GM18868 (cell line): Measurements from ENCODE around the gene ACSM2A.
"Not testable (repeated sequence)": the region's sequence is repeated elsewhere in the genome, so short reads cannot be mapped to it uniquely, and the experiment has no call there.

Source experiments
- ATAC-seq: cut with Tn5 transposase; IDR thresholded peaks from one replicate; pipeline ENCODE4 v1.9.1; 2021; ENCODE audit warnings: mild to moderate bottlenecking, moderate library complexity; ENCODE audit not compliant: unreplicated experiment

The ACSM2A gene

DNA sequence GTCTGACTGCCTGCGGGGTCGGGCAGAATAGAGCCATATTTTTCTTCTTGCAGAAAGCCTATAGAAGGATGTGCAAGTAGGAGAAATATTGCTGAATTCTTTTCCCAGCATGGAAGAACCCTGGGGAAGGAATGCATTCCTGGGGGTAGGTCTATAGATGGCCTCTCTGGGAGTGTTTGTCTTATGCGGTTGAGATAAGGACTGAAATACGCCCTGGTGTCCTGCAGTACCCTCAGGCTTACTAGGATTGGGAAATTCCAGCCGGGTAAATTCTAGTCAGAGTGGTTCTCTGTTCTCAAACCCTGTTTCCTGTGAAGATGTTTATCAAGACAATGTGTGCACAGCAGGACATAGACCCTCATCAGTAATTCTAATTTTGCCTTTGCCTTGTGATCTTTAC, 2.3 kb downstream of the ACSM2A start:
- not testable (repeated sequence) for ATAC-seq

DNA sequence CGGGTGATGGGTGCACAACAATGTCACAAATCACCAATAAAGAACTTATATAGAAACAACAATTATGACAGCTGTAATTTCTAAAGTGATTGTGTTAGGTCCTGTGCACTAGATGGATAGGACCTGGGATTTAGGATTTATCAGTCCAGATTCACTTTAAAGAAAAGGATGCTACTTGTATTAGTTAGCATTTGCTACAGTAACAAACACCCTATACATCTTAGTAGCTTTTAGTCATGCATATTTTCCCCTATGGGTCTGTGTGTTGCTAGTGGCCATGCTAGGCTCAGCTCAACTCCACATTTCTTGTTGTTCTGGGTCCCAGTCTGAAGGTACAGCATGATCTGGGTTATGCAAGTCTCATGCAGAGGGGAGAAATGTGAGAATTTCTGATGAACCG, 7.9 kb downstream of the ACSM2A start:
- ATAC-seq: not testable (repeated sequence)

DNA sequence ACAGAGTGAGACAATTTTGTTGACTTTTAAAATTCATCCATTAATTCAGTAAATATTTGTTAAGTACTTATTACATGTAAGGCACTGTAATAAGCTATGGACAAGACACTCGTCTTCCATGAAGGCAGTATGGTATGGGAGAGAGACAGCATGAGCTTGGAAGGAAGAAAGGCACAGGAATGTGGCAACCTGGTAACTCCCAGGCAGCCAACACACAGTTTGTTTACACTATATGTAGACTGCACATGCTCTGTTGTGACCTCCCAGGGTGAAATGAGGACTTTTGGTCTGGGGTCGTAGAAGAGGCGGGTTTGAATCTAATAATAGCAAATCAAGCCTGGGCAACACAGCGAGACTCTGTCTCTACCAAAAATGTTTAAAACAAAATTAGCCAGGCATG, 9.0 kb downstream of the ACSM2A start:
- not testable (repeated sequence) for ATAC-seq

GRCh38 chr16:20468954-20469353, 17.6 kb downstream of the ACSM2A start:
- not testable (repeated sequence) for ATAC-seq

- not testable (repeated sequence) for ATAC-seq
Measured at GRCh38 chr16:20469930-20470329, 18.6 kb downstream of the ACSM2A start.

- ATAC-seq: not testable (repeated sequence)
Measured at GRCh38 chr16:20470732-20471131, 19.4 kb downstream of the ACSM2A start.

DNA sequence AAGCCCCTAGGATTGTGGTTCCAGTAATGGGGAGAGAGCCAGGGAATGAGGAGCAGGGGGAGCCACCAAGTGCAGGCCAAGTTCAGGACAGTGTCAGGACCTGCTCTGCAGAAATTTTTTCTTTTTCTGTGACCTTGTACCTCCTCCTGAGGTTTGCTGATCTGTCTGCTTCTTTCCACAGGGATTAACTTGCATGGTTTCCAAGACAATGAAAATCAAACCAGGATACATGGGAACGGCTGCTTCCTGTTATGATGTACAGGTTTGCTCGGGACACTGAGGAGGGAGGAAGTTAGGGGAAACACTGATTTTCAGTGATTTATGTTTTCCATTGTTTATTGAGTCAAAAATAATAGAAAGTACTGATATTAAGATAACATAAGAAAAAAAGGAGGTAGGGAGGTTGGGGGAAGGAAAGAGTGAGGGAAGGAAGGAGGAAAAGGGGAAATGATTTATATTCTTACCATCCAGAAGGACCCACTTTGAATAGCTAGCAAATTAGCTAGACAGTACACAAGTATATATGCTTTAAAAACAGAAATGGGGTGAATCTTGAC, 25.9 kb downstream of the ACSM2A start:
- ATAC-seq: not testable (repeated sequence)

- ATAC-seq: not testable (repeated sequence)
Measured at GRCh38 chr16:20483989-20484388, 32.7 kb downstream of the ACSM2A start.

GRCh38 chr16:20484726-20485125, 33.4 kb downstream of the ACSM2A start:
- ATAC-seq: no peak

- ATAC-seq: no peak
Measured at GRCh38 chr16:20485408-20485807, 34.1 kb downstream of the ACSM2A start.

DNA sequence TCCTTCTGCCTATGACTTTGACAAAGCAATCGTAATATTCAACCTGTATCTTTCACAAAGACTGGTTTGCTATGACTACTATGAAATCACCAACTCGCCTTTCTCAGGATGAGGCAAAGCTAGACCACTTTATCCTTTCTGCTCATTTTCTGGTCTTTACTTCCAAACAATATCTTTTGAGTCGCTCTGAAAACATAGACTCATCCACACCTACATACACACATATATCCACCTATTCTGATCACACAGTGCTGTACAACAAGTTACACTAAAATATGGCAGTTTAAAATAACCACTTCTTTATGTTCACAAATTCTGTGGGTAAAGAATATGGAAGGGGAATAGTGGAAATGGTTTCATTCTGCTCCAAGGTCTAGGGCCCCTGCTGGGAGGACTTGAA, 39.7 kb downstream of the ACSM2A start:
- not testable (repeated sequence) for ATAC-seq

- ATAC-seq: not testable (repeated sequence)
Measured at GRCh38 chr16:20491448-20491847, 40.1 kb downstream of the ACSM2A start.

DNA sequence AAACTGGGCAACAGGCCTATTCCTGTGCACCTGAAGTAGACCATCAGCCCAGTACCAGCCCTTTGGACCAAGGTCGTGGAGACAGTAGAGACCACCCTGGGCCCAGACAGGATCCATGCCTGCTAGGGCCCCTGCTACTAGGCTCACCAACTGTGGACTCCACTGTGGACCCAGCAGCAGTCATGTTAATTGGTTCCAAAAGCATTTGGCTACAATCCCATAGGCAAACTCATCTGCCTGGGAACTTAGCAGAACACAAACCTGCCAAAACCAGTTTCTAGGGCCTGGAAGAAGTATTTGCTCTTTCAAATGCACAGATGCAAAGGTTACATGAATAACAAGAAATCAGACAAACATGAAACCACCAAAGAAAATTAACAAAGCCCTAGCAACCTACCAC, 53.1 kb downstream of the ACSM2A start:
- ATAC-seq: no peak

- ATAC-seq: no peak
Measured at GRCh38 chr16:20507280-20507679, 56.0 kb downstream of the ACSM2A start.

DNA sequence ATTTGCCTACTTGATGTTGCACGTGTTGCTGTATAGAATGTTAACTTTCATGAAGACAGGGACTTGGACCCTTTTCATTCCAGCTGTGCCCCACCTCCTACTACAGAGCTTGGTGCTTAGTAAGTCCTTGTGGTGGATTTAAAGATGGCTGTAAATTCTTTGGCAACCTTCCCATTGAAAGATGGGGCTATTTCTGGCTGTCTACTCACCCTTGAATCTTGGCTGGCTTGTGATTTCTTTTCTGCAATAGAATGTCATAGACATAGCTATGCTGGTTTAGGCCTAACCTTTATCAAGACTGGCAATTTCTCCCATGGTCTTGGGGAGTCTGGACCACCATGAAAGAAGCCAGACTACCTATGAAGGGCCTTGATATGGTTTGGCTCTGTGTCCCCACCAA, 59.0 kb downstream of the ACSM2A start:
- ATAC-seq: no peak

DNA sequence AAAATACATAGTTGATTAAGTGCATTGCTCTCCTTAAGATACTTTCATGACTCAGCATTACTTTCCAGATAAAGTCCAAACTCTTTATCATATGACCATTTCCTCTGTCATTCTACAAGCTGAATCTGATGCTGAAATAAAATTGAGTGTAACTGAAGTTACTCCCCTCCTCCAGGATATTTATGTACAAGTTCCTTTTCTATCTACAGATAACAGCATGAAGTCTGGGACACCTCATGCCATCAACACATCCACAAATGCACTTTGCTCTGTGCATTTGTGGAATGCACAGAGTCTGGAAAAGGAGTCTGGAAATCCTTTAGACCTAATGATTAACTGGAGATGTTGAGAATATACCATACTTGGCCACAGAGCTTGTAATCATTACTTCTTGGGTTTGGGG, 64.4 kb downstream of the ACSM2A start:
- ATAC-seq: no peak

DNA sequence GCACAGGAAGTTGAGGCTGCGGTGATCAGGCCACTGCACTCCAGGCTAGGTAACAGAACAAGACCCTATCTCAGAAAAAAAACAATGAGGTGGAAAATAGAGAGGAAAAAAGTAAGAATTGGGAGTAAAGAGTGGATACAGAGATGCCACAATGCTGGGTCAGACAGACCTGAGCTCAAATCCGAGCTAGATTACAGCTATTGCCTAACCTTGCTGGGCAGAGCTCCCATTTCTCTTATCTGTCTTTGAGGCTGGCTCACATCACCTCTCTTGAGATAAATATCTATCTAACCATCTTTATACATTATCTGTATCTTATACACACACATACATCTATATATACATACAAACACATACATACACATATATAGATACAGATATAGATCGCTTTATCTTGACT, 65.8 kb downstream of the ACSM2A start:
- no peak for ATAC-seq

DNA sequence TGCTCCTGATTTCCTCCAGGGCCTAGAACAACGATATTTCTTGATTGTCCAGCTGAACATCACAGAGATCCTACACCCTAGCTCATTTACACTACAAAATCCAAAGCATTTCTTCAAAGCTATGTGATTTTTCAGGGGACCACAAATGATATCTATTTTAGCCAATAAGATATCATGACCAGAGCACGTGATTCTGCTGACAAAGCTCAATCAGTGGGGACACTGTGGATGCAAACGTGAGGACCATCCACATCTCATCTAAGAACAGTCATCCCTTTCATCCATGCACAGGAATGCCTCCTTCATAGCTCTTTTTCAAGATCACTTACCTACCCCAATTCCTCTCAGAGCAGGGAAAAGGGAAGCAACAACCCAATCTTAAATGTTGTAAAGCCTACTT, 67.9 kb downstream of the ACSM2A start:
- no peak for ATAC-seq

DNA sequence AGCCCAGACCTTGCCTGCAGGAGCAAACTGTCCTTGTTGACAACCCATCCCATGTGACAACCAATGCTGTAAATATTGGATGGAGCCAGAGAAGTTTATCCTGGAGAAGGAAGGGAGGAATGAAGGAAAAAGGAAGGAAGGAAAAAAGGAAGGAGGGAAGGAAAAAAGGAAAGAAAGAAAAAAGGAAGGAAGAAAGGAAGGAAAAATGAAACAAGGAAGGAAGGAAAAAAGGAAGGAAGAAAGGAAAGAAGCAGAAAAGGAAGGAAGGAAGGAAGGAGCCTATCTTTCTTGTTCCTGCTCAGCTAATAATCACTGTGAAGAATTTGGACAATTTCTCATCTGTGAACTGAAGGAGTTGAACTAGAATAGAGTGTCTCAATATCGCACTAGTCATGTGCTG, 68.8 kb downstream of the ACSM2A start:
- ATAC-seq: no peak

DNA sequence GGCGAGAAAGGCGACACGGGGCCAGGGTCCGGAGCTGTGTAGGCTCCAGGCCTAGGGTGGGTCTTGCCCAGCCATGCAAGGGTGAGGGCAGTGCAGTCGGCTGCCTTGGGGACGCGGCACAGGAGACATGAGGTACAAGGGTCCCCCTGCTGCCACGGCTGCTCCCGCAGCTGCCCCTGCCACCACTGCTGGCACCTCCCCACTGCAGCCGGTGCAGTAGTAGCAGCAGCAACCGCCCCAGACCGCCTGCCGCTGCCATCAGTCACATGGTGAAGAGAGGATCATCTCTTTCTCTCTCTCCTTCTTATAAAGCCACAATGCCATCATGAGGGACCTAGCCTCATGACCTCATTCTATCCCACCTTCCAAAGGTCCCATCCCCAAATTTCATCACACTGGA, 80.5 kb downstream of the ACSM2A start:
- ATAC-seq: not testable (repeated sequence)

- ATAC-seq: not testable (repeated sequence)
Measured at GRCh38 chr16:20532284-20532792, 81.0 kb downstream of the ACSM2A start.

GRCh38 chr16:20536669-20537068, 85.3 kb downstream of the ACSM2A start:
- not testable (repeated sequence) for ATAC-seq
